ENCODE results near the gene OR52K2. TPM values are rescaled to one million over a fixed set of nuclear protein-coding genes. Genes with fewer than 3 reads are reported as not detected.

Gene OR52K2
- total RNA-seq, 1 experiment from 2014 or later = not detected

GRCh38 chr11:4443232-4443891, 5.7 kb upstream of the OR52K2 start:
- Histone ChIP-seq H3K4me2 (ENCODE audit: low read depth, low read length, poor library complexity, severe bottlenecking) (no peak overlapping the region), H3K79me2 (ENCODE audit: low read length) (no peaks in the 10 kb centered on the region), H3K4me3 (ENCODE audit: low read length) (no peak overlapping the region), H4K20me1 (ENCODE audit: insufficient read depth, low read depth, low read length) (no peaks in the 10 kb centered on the region), H3K4me1 (ENCODE audit: low read length) (no peaks in the 10 kb centered on the region), H3K9me2 (replicated peaks; ENCODE audit: insufficient read depth, low read length) (no peaks in the 10 kb centered on the region), H3K9ac (ENCODE audit: low read length) (no peak overlapping the region), H3K27me3 (ENCODE audit: low read length) (no peaks in the 10 kb centered on the region), H2AFZ (ENCODE audit: low read length) (no peak overlapping the region), H3K9me3 (ENCODE audit: low read length) (no peaks in the 10 kb centered on the region), H3K36me3 (ENCODE audit: insufficient read depth, low read length) (no peaks in the 10 kb centered on the region), H3K27ac (ENCODE audit: low read length) (no peak overlapping the region)
- no peak for DNase-seq

- Histone ChIP-seq H4K20me1 (ENCODE audit: insufficient read depth, low read depth, low read length) (no peaks in the 10 kb centered on the region), H3K79me2 (ENCODE audit: low read length) (no peaks in the 10 kb centered on the region)
- DNase-seq = no peak
Measured at GRCh38 chr11:4453118-4453517, 4.0 kb downstream of the OR52K2 start.

GRCh38 chr11:4454021-4454420, 4.9 kb downstream of the OR52K2 start:
- Histone ChIP-seq H3K27ac (ENCODE audit: low read length) (no peak overlapping the region), H4K20me1 (ENCODE audit: insufficient read depth, low read depth, low read length) (no peaks in the 10 kb centered on the region), H3K36me3 (ENCODE audit: insufficient read depth, low read length) (no peaks in the 10 kb centered on the region), H3K4me2 (ENCODE audit: low read depth, low read length, poor library complexity, severe bottlenecking) (no peak overlapping the region), H3K4me3 (ENCODE audit: low read length) (no peak overlapping the region), H3K27me3 (ENCODE audit: low read length) (no peaks in the 10 kb centered on the region), H3K9me3 (ENCODE audit: low read length) (no peaks in the 10 kb centered on the region), H3K9me2 (replicated peaks; ENCODE audit: insufficient read depth, low read length) (no peaks in the 10 kb centered on the region), H3K4me1 (ENCODE audit: low read length) (no peaks in the 10 kb centered on the region), H2AFZ (ENCODE audit: low read length) (no peak overlapping the region), H3K9ac (ENCODE audit: low read length) (no peak overlapping the region), H3K79me2 (ENCODE audit: low read length) (no peaks in the 10 kb centered on the region)
- DNase-seq = no peak

More at GRCh38 chr11:4453118-4453517, 4.0 kb downstream of the OR52K2 start:
- H3K9ac ChIP-seq (ENCODE audit: low read length) = no peak overlapping the region
- H2AFZ ChIP-seq (ENCODE audit: low read length) = no peak overlapping the region
- H3K4me2 ChIP-seq (ENCODE audit: low read depth, low read length, poor library complexity, severe bottlenecking) = no peak overlapping the region
- no peaks in the 10 kb centered on the region for H3K9me2 ChIP-seq (replicated peaks; ENCODE audit: insufficient read depth, low read length)
- H3K4me1 ChIP-seq (ENCODE audit: low read length) = no peaks in the 10 kb centered on the region
- H3K4me3 ChIP-seq (ENCODE audit: low read length) = no peak overlapping the region
- H3K36me3 ChIP-seq (ENCODE audit: insufficient read depth, low read length) = no peaks in the 10 kb centered on the region
- no peaks in the 10 kb centered on the region for H3K9me3 ChIP-seq (ENCODE audit: low read length)
- no peak overlapping the region for H3K27ac ChIP-seq (ENCODE audit: low read length)
- no peaks in the 10 kb centered on the region for H3K27me3 ChIP-seq (ENCODE audit: low read length)

- no peak overlapping the region for H3K9ac ChIP-seq (ENCODE audit: low read length)
- H3K4me3 ChIP-seq (ENCODE audit: low read length) = no peak overlapping the region
Measured at GRCh38 chr11:4455419-4455818, 6.3 kb downstream of the OR52K2 start.

GRCh38 chr11:4459500-4459899, 10.4 kb downstream of the OR52K2 start:
- H3K27ac ChIP-seq (ENCODE audit: low read length) = no peak overlapping the region
- no peak overlapping the region for H2AFZ ChIP-seq (ENCODE audit: low read length)

More at GRCh38 chr11:4455419-4455818, 6.3 kb downstream of the OR52K2 start:
- H3K4me2 ChIP-seq (ENCODE audit: low read depth, low read length, poor library complexity, severe bottlenecking) = no peak overlapping the region
- no peaks in the 10 kb centered on the region for H3K36me3 ChIP-seq (ENCODE audit: insufficient read depth, low read length)
- no peaks in the 10 kb centered on the region for H4K20me1 ChIP-seq (ENCODE audit: insufficient read depth, low read depth, low read length)
- no peaks in the 10 kb centered on the region for H3K79me2 ChIP-seq (ENCODE audit: low read length)
- H3K9me2 ChIP-seq (replicated peaks; ENCODE audit: insufficient read depth, low read length) = no peaks in the 10 kb centered on the region
- H3K9me3 ChIP-seq (ENCODE audit: low read length) = no peaks in the 10 kb centered on the region
- no peaks in the 10 kb centered on the region for H3K4me1 ChIP-seq (ENCODE audit: low read length)
- no peak overlapping the region for H3K27ac ChIP-seq (ENCODE audit: low read length)
- DNase-seq = no peak
- H3K27me3 ChIP-seq (ENCODE audit: low read length) = no peaks in the 10 kb centered on the region
- no peak overlapping the region for H2AFZ ChIP-seq (ENCODE audit: low read length)

GRCh38 chr11:4460151-4460550, 11.1 kb downstream of the OR52K2 start:
- Histone ChIP-seq H3K9me3 (ENCODE audit: low read length) (no peaks in the 10 kb centered on the region), H2AFZ (ENCODE audit: low read length) (no peak overlapping the region), H3K4me1 (ENCODE audit: low read length) (no peaks in the 10 kb centered on the region), H3K27ac (ENCODE audit: low read length) (no peak overlapping the region), H3K36me3 (ENCODE audit: insufficient read depth, low read length) (no peaks in the 10 kb centered on the region), H3K9me2 (replicated peaks; ENCODE audit: insufficient read depth, low read length) (no peaks in the 10 kb centered on the region), H3K4me2 (ENCODE audit: low read depth, low read length, poor library complexity, severe bottlenecking) (no peak overlapping the region), H3K79me2 (ENCODE audit: low read length) (no peaks in the 10 kb centered on the region), H3K9ac (ENCODE audit: low read length) (no peak overlapping the region), H4K20me1 (ENCODE audit: insufficient read depth, low read depth, low read length) (no peaks in the 10 kb centered on the region), H3K27me3 (ENCODE audit: low read length) (no peaks in the 10 kb centered on the region), H3K4me3 (ENCODE audit: low read length) (no peak overlapping the region)
- DNase-seq = peak; percentile 23

More at GRCh38 chr11:4459500-4459899, 10.4 kb downstream of the OR52K2 start:
- H3K9me3 ChIP-seq (ENCODE audit: low read length) = no peaks in the 10 kb centered on the region
- H3K79me2 ChIP-seq (ENCODE audit: low read length) = no peaks in the 10 kb centered on the region
- H3K9me2 ChIP-seq (replicated peaks; ENCODE audit: insufficient read depth, low read length) = no peaks in the 10 kb centered on the region
- no peaks in the 10 kb centered on the region for H3K4me1 ChIP-seq (ENCODE audit: low read length)
- H4K20me1 ChIP-seq (ENCODE audit: insufficient read depth, low read depth, low read length) = no peaks in the 10 kb centered on the region
- H3K36me3 ChIP-seq (ENCODE audit: insufficient read depth, low read length) = no peaks in the 10 kb centered on the region
- no peak overlapping the region for H3K4me3 ChIP-seq (ENCODE audit: low read length)
- no peak overlapping the region for H3K4me2 ChIP-seq (ENCODE audit: low read depth, low read length, poor library complexity, severe bottlenecking)
- H3K27me3 ChIP-seq (ENCODE audit: low read length) = no peaks in the 10 kb centered on the region
- no peak overlapping the region for H3K9ac ChIP-seq (ENCODE audit: low read length)
- DNase-seq = no peak

- Histone ChIP-seq H2AFZ (ENCODE audit: low read length) (no peak overlapping the region), H3K9ac (ENCODE audit: low read length) (no peak overlapping the region), H3K36me3 (ENCODE audit: insufficient read depth, low read length) (no peaks in the 10 kb centered on the region), H3K9me2 (replicated peaks; ENCODE audit: insufficient read depth, low read length) (no peaks in the 10 kb centered on the region), H4K20me1 (ENCODE audit: insufficient read depth, low read depth, low read length) (no peaks in the 10 kb centered on the region), H3K27ac (ENCODE audit: low read length) (no peak overlapping the region), H3K27me3 (ENCODE audit: low read length) (no peaks in the 10 kb centered on the region), H3K9me3 (ENCODE audit: low read length) (no peaks in the 10 kb centered on the region), H3K4me3 (ENCODE audit: low read length) (no peak overlapping the region), H3K4me2 (ENCODE audit: low read depth, low read length, poor library complexity, severe bottlenecking) (no peak overlapping the region), H3K4me1 (ENCODE audit: low read length) (no peaks in the 10 kb centered on the region), H3K79me2 (ENCODE audit: low read length) (no peaks in the 10 kb centered on the region)
- DNase-seq = peak; percentile 11
Measured at GRCh38 chr11:4464216-4465159, 15.4 kb downstream of the OR52K2 start.

- no peaks in the 10 kb centered on the region for H3K36me3 ChIP-seq (ENCODE audit: insufficient read depth, low read length)
- H4K20me1 ChIP-seq (ENCODE audit: insufficient read depth, low read depth, low read length) = no peaks in the 10 kb centered on the region
- H3K4me1 ChIP-seq (ENCODE audit: low read length) = no peaks in the 10 kb centered on the region
- H3K27ac ChIP-seq (ENCODE audit: low read length) = no peak overlapping the region
- DNase-seq = no peak
- no peaks in the 10 kb centered on the region for H3K9me2 ChIP-seq (replicated peaks; ENCODE audit: insufficient read depth, low read length)
- no peaks in the 10 kb centered on the region for H3K27me3 ChIP-seq (ENCODE audit: low read length)
- no peak overlapping the region for H3K4me2 ChIP-seq (ENCODE audit: low read depth, low read length, poor library complexity, severe bottlenecking)
- no peak overlapping the region for H3K4me3 ChIP-seq (ENCODE audit: low read length)
- no peaks in the 10 kb centered on the region for H3K9me3 ChIP-seq (ENCODE audit: low read length)
- H3K79me2 ChIP-seq (ENCODE audit: low read length) = no peaks in the 10 kb centered on the region
- H3K9ac ChIP-seq (ENCODE audit: low read length) = no peak overlapping the region
- no peak overlapping the region for H2AFZ ChIP-seq (ENCODE audit: low read length)
Measured at GRCh38 chr11:4465407-4465806, 16.3 kb downstream of the OR52K2 start.

Measured in Karpas-422 (cell line).